ENCODE data around the gene ATG4D. TPM values are rescaled to one million over a fixed set of nuclear protein-coding genes. Genes with fewer than 3 reads are reported as not detected.
"Not testable (repeated sequence)": the region's sequence is repeated elsewhere in the genome, so short reads cannot be mapped to it uniquely, and the experiment has no call there.

ATG4D gene
- total RNA-seq, 3 donors from 2014 or later = 63.0 to 119 (median 93.5) TPM

- no peak for ATAC-seq
- no peaks in the 10 kb centered on the region for H3K9me3 ChIP-seq
- no peak for DNase-seq
- intact Hi-C loops (cut with DNase I, micrococcal nuclease) = no loop called here
- no peak for TF ChIP-seq CTCF (IDR thresholded peaks at IDR 0.05)
- no peaks in the 10 kb centered on the region for H3K36me3 ChIP-seq (ENCODE audit: low read depth)
- H3K4me3 ChIP-seq = no peak overlapping the region
- H3K4me1 ChIP-seq (ENCODE audit: low read depth) = no peaks in the 10 kb centered on the region
These were observed 9.9 kb upstream of the ATG4D start for GRCh38 chr19:10533646-10534386.

GRCh38 chr19:10535613-10536012 lies 8.1 kb upstream of the ATG4D start:
- no peak for TF ChIP-seq CTCF (IDR thresholded peaks at IDR 0.05)
- ATAC-seq (no peak), DNase-seq (no peak)
- intact Hi-C loops (cut with DNase I, micrococcal nuclease) = no loop called here
- Histone ChIP-seq H3K4me3 (no peak overlapping the region), H3K9me3 (no peaks in the 10 kb centered on the region), H3K4me1 (ENCODE audit: low read depth) (no peaks in the 10 kb centered on the region), H3K36me3 (ENCODE audit: low read depth) (no peaks in the 10 kb centered on the region)

GRCh38 chr19:10537668-10538067 lies 6.0 kb upstream of the ATG4D start:
- DNase-seq (no peak), ATAC-seq (no peak)
- intact Hi-C loops (cut with DNase I, micrococcal nuclease) = no loop called here
- Histone ChIP-seq H3K36me3 (ENCODE audit: low read depth) (no peaks in the 10 kb centered on the region), H3K9me3 (no peaks in the 10 kb centered on the region), H3K4me3 (no peak overlapping the region), H3K4me1 (ENCODE audit: low read depth) (peaks cover 2% of the 10 kb centered on the region)
- no peak for TF ChIP-seq CTCF (IDR thresholded peaks at IDR 0.05)

GRCh38 chr19:10538204-10538983 lies 5.3 kb upstream of the ATG4D start:
- no peak for TF ChIP-seq CTCF (IDR thresholded peaks at IDR 0.05)
- no peak overlapping the region for H3K4me3 ChIP-seq
- no peaks in the 10 kb centered on the region for H3K9me3 ChIP-seq
- ATAC-seq = no peak
- intact Hi-C loops (cut with DNase I, micrococcal nuclease) = no loop called here
- H3K4me1 ChIP-seq (ENCODE audit: low read depth) = peaks cover 7% of the 10 kb centered on the region
- H3K36me3 ChIP-seq (ENCODE audit: low read depth) = no peaks in the 10 kb centered on the region
- no peak for DNase-seq

GRCh38 chr19:10539016-10539415 lies 4.7 kb upstream of the ATG4D start:
- H3K9me3 ChIP-seq; H3K4me3 ChIP-seq; DNase-seq; H3K36me3 ChIP-seq (ENCODE audit: low read depth); intact Hi-C loops (cut with DNase I, micrococcal nuclease); ATAC-seq; H3K4me1 ChIP-seq (ENCODE audit: low read depth): not testable (repeated sequence)

GRCh38 chr19:10543059-10543419 lies 665 bp upstream of the ATG4D start:
- no peak for ATAC-seq
- TF ChIP-seq CTCF (IDR thresholded peaks at IDR 0.05) = no peak
- no peaks in the 10 kb centered on the region for H3K9me3 ChIP-seq
- no peak overlapping the region for H3K4me3 ChIP-seq
- intact Hi-C loops (cut with DNase I, micrococcal nuclease) = no loop called here
- H3K4me1 ChIP-seq (ENCODE audit: low read depth) = peaks cover 14% of the 10 kb centered on the region
- no peak for DNase-seq
- peaks cover 5% of the 10 kb centered on the region for H3K36me3 ChIP-seq (ENCODE audit: low read depth)

All from mucosa of descending colon (tissue), 3 donors.